Tongue (tissue), 2 donors: ENCODE data around the gene LINC00237. TPM values are rescaled to one million over a fixed set of nuclear protein-coding genes. Genes with fewer than 3 reads are reported as not detected.
A peak's percentile ranks its signal among the peaks of the same experiment; 100 is the strongest.

Experiments
- DNase-seq: peaks from one replicate; pipeline ENCODE4 v3.0.0-alpha.2; 2015
- total RNA-seq: library from RNA; depleted of rRNA; stranded (reverse); fragments of >200 nt; gene quantifications from one replicate; pipeline ENCODE4 v1.2.3, GENCODE V29; 2014

Gene LINC00237
- total RNA-seq, 1 donor from 2014 or later, result not detected

- DNase-seq, result no peak
These were observed 9.7 kb downstream of the LINC00237 start for GRCh38 chr20:21096321-21097043.

GRCh38 chr20:21092806-21093205 is 13.4 kb downstream of the LINC00237 start:
- no peak for DNase-seq

GRCh38 chr20:21090721-21091120 is 15.4 kb downstream of the LINC00237 start:
- DNase-seq, result no peak

- DNase-seq, result no peak
These were observed 16.0 kb downstream of the LINC00237 start for GRCh38 chr20:21090111-21090618.

GRCh38 chr20:21089391-21089790 is 16.8 kb downstream of the LINC00237 start:
- DNase-seq, result no peak

- DNase-seq, result no peak
These were observed 18.2 kb downstream of the LINC00237 start for GRCh38 chr20:21087862-21088540.

GRCh38 chr20:21083825-21084325 is 22.3 kb downstream of the LINC00237 start:
- no peak for DNase-seq

- no peak for DNase-seq
These were observed 23.6 kb downstream of the LINC00237 start for GRCh38 chr20:21082584-21082983.

- DNase-seq, result no peak
These were observed 28.3 kb downstream of the LINC00237 start for GRCh38 chr20:21077809-21078345.

GRCh38 chr20:21076073-21076472 is 30.1 kb downstream of the LINC00237 start:
- DNase-seq, result no peak

GRCh38 chr20:21075471-21075870 is 30.7 kb downstream of the LINC00237 start:
- DNase-seq, result no peak

- DNase-seq, result no peak
These were observed 31.4 kb downstream of the LINC00237 start for GRCh38 chr20:21074605-21075336.

- DNase-seq, result no peak
These were observed 38.9 kb downstream of the LINC00237 start for GRCh38 chr20:21067255-21067654.

GRCh38 chr20:21064924-21065323 is 41.2 kb downstream of the LINC00237 start:
- no peak for DNase-seq

GRCh38 chr20:21063276-21063675 is 42.9 kb downstream of the LINC00237 start:
- no peak for DNase-seq

GRCh38 chr20:21053002-21053762 is 53.0 kb downstream of the LINC00237 start:
- DNase-seq, result peak; percentile 56

- no peak for DNase-seq
These were observed 53.5 kb downstream of the LINC00237 start for GRCh38 chr20:21052686-21053001.

GRCh38 chr20:21052241-21052640 is 53.9 kb downstream of the LINC00237 start:
- DNase-seq, result no peak

GRCh38 chr20:21050710-21051109 is 55.4 kb downstream of the LINC00237 start:
- DNase-seq, result no peak

- peak; percentile 77 for DNase-seq
These were observed 56.8 kb downstream of the LINC00237 start for GRCh38 chr20:21049305-21049828.

- peak; percentile 6 for DNase-seq
These were observed 57.3 kb downstream of the LINC00237 start for GRCh38 chr20:21048841-21049273.
